HepG2 (cell line): ENCODE results near the gene CCDC33. TPM values are rescaled to one million over a fixed set of nuclear protein-coding genes. Genes with fewer than 3 reads are reported as not detected.

Source experiments
- ELF3 ChIP-seq: IDR thresholded peaks from 2 replicates; pipeline ENCODE4 v1.6.1; 2016; ENCODE audit warnings: missing genetic modification reagents, missing compliant biosample characterization
- JUN ChIP-seq: sonication (generic); formaldehyde crosslinking; IDR thresholded peaks from 2 replicates; pipeline ENCODE4 v1.4.0; 2020; ENCODE audit warnings: mild to moderate bottlenecking, missing genetic modification reagents
- NCOA1 ChIP-seq: sonication (generic); formaldehyde crosslinking; IDR thresholded peaks from 2 replicates; pipeline ENCODE4 v1.9.0; 2021; ENCODE audit warnings: missing genetic modification reagents
- RFX5 ChIP-seq: IDR thresholded peaks from 2 replicates; pipeline ENCODE4 v1.6.1; 2011; ENCODE audit warnings: low read depth, low read length, improper control_type of control experiment
- SP1 ChIP-seq, 2 experiments: fragments of 450-650 bp in 1 of 2; sonication (generic) in 1 of 2; formaldehyde crosslinking in 1 of 2; IDR thresholded peaks; 2 replicates each; pipeline versions ENCODE4 v1.4.0 to v1.6.1; 2016 to 2020; ENCODE audit warnings: missing genetic modification reagents in 1 of 2
- ZKSCAN5 ChIP-seq: sonication (generic); formaldehyde crosslinking; IDR thresholded peaks from 2 replicates; pipeline ENCODE4 v1.5.1; 2020; ENCODE audit warnings: mild to moderate bottlenecking, missing genetic modification reagents
- ZNF337 ChIP-seq: sonication (generic); formaldehyde crosslinking; IDR thresholded peaks from 2 replicates; pipeline ENCODE4 v1.5.1; 2020; ENCODE audit warnings: missing genetic modification reagents, low read depth, mild to moderate bottlenecking, borderline replicate concordance
- ZNF546 ChIP-seq: sonication (generic); formaldehyde crosslinking; conservative IDR thresholded peaks from 2 replicates; pipeline ENCODE4 v1.8.1; 2023; ENCODE audit warnings: mild to moderate bottlenecking, missing genetic modification reagents
- polyA plus RNA-seq, 8 experiments: library from polyadenylated mRNA; depleted of rRNA in 3 of 8; stranded (reverse) in 7 of 8; unstranded in 1 of 8; fragments of >200 nt; fragmentation: Illumina TruSeq in 4 of 8; extraction: Trizol in 4 of 8; gene quantifications; 2 replicates each; pipeline versions ENCODE4 v1.2.1 to v1.2.3, GENCODE V29; 2011 to 2016; ENCODE audit warnings: low read depth in 4 of 8, missing spikeins in 1 of 8, mixed read lengths in 1 of 8; ENCODE audit not compliant: insufficient read depth in 1 of 8
- total RNA-seq, 5 experiments: library from RNA; depleted of rRNA; stranded (reverse); fragments of >200 nt; fragmentation: Illumina TruSeq; extraction: Trizol; gene quantifications; 2 replicates each; pipeline ENCODE4 v1.2.3, GENCODE V29; 2016; ENCODE audit warnings: low read depth in 1 of 5
- TF ChIP-seq, protein P1 (sequence below), 2 experiments: fragments of 450-650 bp in 1 of 2; sonication (generic) in 1 of 2; formaldehyde crosslinking in 1 of 2; IDR thresholded peaks; 2 replicates each; pipeline versions ENCODE4 v1.6.1 to v1.8.0; 2016 to 2022; ENCODE audit warnings: antibody characterized with exemption in 1 of 2, mild to moderate bottlenecking in 1 of 2, missing genetic modification reagents in 1 of 2
- TF ChIP-seq, protein P2 (sequence below): sonication (generic); formaldehyde crosslinking; IDR thresholded peaks from 2 replicates; pipeline ENCODE4 v1.4.0; 2020; ENCODE audit warnings: missing genetic modification reagents
- TF ChIP-seq, protein P3 (sequence below): sonication (generic); formaldehyde crosslinking; IDR thresholded peaks from 2 replicates; pipeline ENCODE4 v1.4.0; 2020; ENCODE audit warnings: missing genetic modification reagents

CCDC33 gene
- total and polyA plus RNA-seq, 2 of the 13 experiments (the other 11 are each of a cell fraction or from before 2014, with no cell fraction given) = 0.30 TPM; not detected in 1

DNA sequence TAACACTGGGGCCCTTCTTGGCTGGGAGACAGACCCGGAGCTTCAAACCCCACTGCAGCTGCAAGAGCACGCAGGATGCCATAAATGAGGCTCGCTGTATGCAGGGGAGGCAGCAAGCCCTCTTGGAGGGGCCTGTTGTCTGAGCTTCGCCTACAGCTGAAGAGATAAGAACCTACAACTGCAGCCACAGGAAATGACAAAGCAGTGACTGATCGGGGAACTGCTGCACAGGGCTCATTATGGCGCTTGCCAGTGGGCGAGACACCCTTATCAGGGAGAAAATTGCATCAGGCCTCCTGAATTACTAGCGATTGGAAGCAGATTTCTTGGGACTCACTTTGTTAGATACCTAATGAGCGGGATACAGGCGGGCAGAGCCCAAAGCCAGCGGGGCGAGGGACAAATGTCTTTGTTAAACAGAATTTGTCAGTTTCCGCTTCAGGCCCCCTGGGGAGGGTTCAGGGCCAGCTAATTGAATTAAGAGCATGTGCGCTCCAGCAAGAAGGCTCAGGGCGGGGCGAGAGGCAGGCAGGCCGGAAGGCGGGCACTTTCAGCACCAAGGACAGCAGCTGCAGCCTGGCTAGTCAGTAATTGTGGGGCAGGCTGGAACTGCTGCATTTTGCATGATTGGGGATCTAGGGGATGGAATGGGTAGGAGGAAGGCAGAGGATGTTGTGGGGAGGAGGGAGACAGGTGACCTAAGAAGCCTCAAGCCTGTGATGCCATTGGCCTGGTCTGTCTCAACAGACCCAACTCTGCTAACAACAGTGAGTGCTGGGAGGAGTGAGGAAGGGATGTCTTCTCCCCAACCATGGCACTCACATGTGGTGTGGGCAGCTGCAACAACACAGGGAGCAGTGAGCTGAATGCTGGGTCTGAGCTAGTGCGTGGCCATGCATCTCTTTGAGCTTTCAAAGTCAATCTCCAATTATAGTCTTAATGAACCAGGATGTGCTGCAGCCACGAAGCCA is 55.3 kb downstream of the CCDC33 start (continued):
- TF ChIP-seq, protein P1, sequence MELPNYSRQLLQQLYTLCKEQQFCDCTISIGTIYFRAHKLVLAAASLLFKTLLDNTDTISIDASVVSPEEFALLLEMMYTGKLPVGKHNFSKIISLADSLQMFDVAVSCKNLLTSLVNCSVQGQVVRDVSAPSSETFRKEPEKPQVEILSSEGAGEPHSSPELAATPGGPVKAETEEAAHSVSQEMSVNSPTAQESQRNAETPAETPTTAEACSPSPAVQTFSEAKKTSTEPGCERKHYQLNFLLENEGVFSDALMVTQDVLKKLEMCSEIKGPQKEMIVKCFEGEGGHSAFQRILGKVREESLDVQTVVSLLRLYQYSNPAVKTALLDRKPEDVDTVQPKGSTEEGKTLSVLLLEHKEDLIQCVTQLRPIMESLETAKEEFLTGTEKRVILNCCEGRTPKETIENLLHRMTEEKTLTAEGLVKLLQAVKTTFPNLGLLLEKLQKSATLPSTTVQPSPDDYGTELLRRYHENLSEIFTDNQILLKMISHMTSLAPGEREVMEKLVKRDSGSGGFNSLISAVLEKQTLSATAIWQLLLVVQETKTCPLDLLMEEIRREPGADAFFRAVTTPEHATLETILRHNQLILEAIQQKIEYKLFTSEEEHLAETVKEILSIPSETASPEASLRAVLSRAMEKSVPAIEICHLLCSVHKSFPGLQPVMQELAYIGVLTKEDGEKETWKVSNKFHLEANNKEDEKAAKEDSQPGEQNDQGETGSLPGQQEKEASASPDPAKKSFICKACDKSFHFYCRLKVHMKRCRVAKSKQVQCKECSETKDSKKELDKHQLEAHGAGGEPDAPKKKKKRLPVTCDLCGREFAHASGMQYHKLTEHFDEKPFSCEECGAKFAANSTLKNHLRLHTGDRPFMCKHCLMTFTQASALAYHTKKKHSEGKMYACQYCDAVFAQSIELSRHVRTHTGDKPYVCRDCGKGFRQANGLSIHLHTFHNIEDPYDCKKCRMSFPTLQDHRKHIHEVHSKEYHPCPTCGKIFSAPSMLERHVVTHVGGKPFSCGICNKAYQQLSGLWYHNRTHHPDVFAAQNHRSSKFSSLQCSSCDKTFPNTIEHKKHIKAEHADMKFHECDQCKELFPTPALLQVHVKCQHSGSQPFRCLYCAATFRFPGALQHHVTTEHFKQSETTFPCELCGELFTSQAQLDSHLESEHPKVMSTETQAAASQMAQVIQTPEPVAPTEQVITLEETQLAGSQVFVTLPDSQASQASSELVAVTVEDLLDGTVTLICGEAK (IDR thresholded peaks at IDR 0.05) = no peak
- TF ChIP-seq, protein P1 (CRISPR knock-in tag; IDR thresholded peaks at IDR 0.05) = peak; percentile 50; the same call in 1 of the 2 replicates
- no peak for TF ChIP-seq ZKSCAN5 (CRISPR knock-in tag)
- no peak for TF ChIP-seq NCOA1
- no peak for TF ChIP-seq SP1 (IDR thresholded peaks at IDR 0.05)
- no peak for TF ChIP-seq SP1 (CRISPR knock-in tag; IDR thresholded peaks at IDR 0.05)
- TF ChIP-seq ZNF337 (CRISPR knock-in tag) = no peak
- TF ChIP-seq ELF3 = peak; percentile 77
- peak; percentile 79; the same call in 1 of the 2 replicates for TF ChIP-seq ZNF546 (CRISPR knock-in tag)
- TF ChIP-seq, protein P2, sequence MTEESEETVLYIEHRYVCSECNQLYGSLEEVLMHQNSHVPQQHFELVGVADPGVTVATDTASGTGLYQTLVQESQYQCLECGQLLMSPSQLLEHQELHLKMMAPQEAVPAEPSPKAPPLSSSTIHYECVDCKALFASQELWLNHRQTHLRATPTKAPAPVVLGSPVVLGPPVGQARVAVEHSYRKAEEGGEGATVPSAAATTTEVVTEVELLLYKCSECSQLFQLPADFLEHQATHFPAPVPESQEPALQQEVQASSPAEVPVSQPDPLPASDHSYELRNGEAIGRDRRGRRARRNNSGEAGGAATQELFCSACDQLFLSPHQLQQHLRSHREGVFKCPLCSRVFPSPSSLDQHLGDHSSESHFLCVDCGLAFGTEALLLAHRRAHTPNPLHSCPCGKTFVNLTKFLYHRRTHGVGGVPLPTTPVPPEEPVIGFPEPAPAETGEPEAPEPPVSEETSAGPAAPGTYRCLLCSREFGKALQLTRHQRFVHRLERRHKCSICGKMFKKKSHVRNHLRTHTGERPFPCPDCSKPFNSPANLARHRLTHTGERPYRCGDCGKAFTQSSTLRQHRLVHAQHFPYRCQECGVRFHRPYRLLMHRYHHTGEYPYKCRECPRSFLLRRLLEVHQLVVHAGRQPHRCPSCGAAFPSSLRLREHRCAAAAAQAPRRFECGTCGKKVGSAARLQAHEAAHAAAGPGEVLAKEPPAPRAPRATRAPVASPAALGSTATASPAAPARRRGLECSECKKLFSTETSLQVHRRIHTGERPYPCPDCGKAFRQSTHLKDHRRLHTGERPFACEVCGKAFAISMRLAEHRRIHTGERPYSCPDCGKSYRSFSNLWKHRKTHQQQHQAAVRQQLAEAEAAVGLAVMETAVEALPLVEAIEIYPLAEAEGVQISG (CRISPR knock-in tag) = peak; percentile 78
- TF ChIP-seq RFX5 = no peak; the same call in 1 of the 2 replicates
- TF ChIP-seq, protein P3, sequence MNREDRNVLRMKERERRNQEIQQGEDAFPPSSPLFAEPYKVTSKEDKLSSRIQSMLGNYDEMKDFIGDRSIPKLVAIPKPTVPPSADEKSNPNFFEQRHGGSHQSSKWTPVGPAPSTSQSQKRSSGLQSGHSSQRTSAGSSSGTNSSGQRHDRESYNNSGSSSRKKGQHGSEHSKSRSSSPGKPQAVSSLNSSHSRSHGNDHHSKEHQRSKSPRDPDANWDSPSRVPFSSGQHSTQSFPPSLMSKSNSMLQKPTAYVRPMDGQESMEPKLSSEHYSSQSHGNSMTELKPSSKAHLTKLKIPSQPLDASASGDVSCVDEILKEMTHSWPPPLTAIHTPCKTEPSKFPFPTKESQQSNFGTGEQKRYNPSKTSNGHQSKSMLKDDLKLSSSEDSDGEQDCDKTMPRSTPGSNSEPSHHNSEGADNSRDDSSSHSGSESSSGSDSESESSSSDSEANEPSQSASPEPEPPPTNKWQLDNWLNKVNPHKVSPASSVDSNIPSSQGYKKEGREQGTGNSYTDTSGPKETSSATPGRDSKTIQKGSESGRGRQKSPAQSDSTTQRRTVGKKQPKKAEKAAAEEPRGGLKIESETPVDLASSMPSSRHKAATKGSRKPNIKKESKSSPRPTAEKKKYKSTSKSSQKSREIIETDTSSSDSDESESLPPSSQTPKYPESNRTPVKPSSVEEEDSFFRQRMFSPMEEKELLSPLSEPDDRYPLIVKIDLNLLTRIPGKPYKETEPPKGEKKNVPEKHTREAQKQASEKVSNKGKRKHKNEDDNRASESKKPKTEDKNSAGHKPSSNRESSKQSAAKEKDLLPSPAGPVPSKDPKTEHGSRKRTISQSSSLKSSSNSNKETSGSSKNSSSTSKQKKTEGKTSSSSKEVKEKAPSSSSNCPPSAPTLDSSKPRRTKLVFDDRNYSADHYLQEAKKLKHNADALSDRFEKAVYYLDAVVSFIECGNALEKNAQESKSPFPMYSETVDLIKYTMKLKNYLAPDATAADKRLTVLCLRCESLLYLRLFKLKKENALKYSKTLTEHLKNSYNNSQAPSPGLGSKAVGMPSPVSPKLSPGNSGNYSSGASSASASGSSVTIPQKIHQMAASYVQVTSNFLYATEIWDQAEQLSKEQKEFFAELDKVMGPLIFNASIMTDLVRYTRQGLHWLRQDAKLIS (CRISPR knock-in tag) = no peak
- no peak; the same call in 1 of the 2 replicates for TF ChIP-seq JUN (CRISPR knock-in tag)
